Activated B cell treated with CpG ODN at 0.5 μM for 24 hours (primary cell): ENCODE measurements around the gene LIFR. TPM values are rescaled to one million over a fixed set of nuclear protein-coding genes. Genes with fewer than 3 reads are reported as not detected.

Experiments
- ATAC-seq: fragments of 200-7000 bp; cut with Tn5 transposase; one replicate; pipeline ENCODE4 v1.10.0; 2021; ENCODE audit warnings: low read depth, mild to moderate bottlenecking, moderate library complexity
- CTCF ChIA-PET: fragments of 350-600 bp; sonication (Branson Sonifier 250); formaldehyde crosslinking; loops from one replicate; lab custom pipeline; 2021; ENCODE audit warnings: antibody characterized with exemption; lab: Charles Lee
- POLR2A ChIA-PET: fragments of 350-600 bp; sonication (Branson Sonifier 250); formaldehyde crosslinking; loops from one replicate; lab custom pipeline; 2021; ENCODE audit warnings: antibody characterized with exemption; lab: Charles Lee
- DNase-seq: peaks from one replicate; pipeline ENCODE4 v3.0.0; 2022
- H3K27ac Mint-ChIP-seq: one replicate; pipeline ENCODE4 v1.8.0; 2020; ENCODE audit warnings: mixed read lengths
- H3K27me3 Mint-ChIP-seq: one replicate; pipeline ENCODE4 v1.8.0; 2021; ENCODE audit warnings: mixed read lengths
- H3K36me3 Mint-ChIP-seq: one replicate; pipeline ENCODE4 v1.8.0; 2021; ENCODE audit warnings: low read depth, mixed read lengths
- H3K4me1 Mint-ChIP-seq: one replicate; pipeline ENCODE4 v1.8.0; 2021; ENCODE audit warnings: mixed read lengths
- H3K4me3 Mint-ChIP-seq: one replicate; pipeline ENCODE4 v1.8.0; 2020; ENCODE audit warnings: mild to moderate bottlenecking, mixed read lengths
- H3K9me3 Mint-ChIP-seq: one replicate; pipeline ENCODE4 v1.8.0; 2020; ENCODE audit warnings: mixed read lengths
- intact Hi-C: fragments of 100-400 bp; cut with micrococcal nuclease; formaldehyde crosslinking; loops from one replicate; pipeline ENCODE4 v1.15.1; 2024
- total RNA-seq: library from RNA; stranded (reverse); gene quantifications from 2 replicates; pipeline ENCODE4 v1.2.3, GENCODE V29; 2022
- TF ChIP-seq, protein P1 (sequence below): fragments of 200-600 bp; IDR thresholded peaks from one replicate; pipeline ENCODE4 v1.8.0; 2022; ENCODE audit warnings: antibody characterized with exemption, mild to moderate bottlenecking

Gene LIFR
- total RNA-seq, 1 donor from 2014 or later = not detected

DNA sequence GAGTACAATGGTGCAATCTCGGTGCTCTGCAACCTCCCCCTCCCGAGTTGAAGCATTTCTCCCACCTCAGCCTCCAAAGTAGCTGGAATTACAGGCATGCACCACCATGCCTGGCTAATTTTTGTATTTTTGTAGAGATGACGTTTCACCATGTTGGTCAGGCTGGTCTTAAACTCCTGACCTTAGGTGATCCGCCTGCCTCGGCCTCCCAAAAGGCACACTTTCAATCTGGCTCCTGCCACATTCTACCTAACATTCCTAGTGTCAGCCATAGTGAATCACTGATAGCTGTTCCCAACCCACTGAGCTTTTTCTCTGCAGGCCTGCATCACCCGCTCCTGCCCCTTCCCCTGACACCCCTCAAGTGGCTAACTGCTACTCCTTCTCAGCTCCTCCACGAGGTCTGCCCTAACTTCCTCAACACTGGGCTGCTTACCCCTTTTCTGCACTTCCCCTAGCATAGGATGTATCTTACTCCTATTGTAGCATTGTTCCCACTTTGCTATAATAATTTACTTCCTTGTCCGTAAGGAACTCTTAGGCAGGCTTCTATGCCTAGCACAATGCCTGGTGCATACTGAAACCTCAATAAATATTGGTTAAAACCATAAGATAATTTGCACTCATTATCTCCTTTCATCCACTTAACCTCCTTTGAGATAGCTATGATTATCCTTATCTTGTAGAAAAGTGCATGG, 42.0 kb upstream of the LIFR start:
- intact Hi-C loops = no loop called here
- Mint-ChIP-seq H3K4me1 (no peaks in the 10 kb centered on the region), H3K9me3 (no peaks in the 10 kb centered on the region), H3K27ac (no peak overlapping the region), H3K4me3 (no peak overlapping the region), H3K36me3 (no peaks in the 10 kb centered on the region), H3K27me3 (peaks cover 9% of the 10 kb centered on the region)
- no peak for ATAC-seq
- DNase-seq = no peak
- CTCF ChIA-PET = no interaction called here
- TF ChIP-seq, protein P1, sequence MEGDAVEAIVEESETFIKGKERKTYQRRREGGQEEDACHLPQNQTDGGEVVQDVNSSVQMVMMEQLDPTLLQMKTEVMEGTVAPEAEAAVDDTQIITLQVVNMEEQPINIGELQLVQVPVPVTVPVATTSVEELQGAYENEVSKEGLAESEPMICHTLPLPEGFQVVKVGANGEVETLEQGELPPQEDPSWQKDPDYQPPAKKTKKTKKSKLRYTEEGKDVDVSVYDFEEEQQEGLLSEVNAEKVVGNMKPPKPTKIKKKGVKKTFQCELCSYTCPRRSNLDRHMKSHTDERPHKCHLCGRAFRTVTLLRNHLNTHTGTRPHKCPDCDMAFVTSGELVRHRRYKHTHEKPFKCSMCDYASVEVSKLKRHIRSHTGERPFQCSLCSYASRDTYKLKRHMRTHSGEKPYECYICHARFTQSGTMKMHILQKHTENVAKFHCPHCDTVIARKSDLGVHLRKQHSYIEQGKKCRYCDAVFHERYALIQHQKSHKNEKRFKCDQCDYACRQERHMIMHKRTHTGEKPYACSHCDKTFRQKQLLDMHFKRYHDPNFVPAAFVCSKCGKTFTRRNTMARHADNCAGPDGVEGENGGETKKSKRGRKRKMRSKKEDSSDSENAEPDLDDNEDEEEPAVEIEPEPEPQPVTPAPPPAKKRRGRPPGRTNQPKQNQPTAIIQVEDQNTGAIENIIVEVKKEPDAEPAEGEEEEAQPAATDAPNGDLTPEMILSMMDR = no peak
- POLR2A ChIA-PET = no interaction called here

DNA sequence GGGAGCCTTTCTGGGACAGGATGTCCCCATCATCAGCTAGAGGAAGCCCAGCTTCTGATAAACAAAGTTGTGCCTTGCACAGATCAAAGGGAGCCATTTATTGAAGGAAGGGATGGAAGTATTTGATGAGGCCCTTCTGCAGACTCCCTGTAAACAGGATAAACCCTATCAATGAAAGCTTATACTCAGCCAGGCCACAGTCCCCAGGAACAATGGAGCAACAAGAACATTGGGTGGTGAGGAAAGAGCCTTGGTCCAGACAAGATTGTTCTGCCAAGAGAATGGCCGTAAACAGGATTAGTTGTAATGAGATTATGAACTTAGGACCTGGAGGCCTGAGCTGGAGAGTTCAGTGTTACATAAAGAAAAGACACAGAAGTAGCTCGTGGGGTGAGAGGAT, 40.5 kb upstream of the LIFR start:
- CTCF ChIA-PET = no interaction called here
- H3K4me1 Mint-ChIP-seq = no peaks in the 10 kb centered on the region
- H3K36me3 Mint-ChIP-seq = no peaks in the 10 kb centered on the region
- no peak overlapping the region for H3K4me3 Mint-ChIP-seq
- no peaks in the 10 kb centered on the region for H3K9me3 Mint-ChIP-seq
- TF ChIP-seq, protein P1 = no peak
- intact Hi-C loops = no loop called here
- H3K27ac Mint-ChIP-seq = no peak overlapping the region
- DNase-seq (no peak), ATAC-seq (no peak)
- peaks cover 9% of the 10 kb centered on the region for H3K27me3 Mint-ChIP-seq
- POLR2A ChIA-PET = no interaction called here

DNA sequence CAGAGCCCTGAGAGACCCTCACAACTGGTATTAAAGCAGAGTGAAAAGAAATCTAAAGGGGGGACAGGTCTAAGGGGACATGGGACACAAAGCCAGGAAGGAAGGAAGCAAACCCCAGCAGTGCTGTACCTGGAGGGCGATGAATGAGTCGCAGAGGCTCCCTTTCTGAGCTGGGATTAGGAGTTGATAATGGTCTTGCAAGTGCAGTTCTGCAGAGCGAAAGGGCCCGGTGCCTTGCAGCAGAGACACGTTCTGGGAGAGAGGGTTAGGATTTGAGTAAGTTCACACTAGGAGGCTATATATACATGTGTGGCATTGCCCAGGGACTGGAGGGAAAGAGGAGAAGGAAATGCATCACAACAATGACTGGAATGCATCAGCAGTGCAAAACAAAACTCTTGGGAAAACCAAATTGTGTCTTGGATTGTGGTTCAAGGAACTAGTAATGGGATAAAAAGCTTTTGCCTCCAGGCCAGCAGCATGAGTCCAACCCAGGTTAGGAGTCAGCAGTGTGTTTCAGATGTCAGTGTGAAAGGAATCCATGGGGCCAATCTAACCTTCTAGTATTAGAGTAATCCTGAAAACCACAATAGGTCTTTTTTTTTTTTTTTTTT, 38.8 kb upstream of the LIFR start:
- no peaks in the 10 kb centered on the region for H3K36me3 Mint-ChIP-seq
- no peak overlapping the region for H3K27ac Mint-ChIP-seq
- H3K9me3 Mint-ChIP-seq = no peaks in the 10 kb centered on the region
- no peak overlapping the region for H3K4me3 Mint-ChIP-seq
- ATAC-seq (no peak), DNase-seq (no peak)
- ChIA-PET CTCF (no interaction called here), POLR2A (no interaction called here)
- H3K27me3 Mint-ChIP-seq = peaks cover 9% of the 10 kb centered on the region
- H3K4me1 Mint-ChIP-seq = no peaks in the 10 kb centered on the region
- intact Hi-C loops = no loop called here
- TF ChIP-seq, protein P1 = no peak

DNA sequence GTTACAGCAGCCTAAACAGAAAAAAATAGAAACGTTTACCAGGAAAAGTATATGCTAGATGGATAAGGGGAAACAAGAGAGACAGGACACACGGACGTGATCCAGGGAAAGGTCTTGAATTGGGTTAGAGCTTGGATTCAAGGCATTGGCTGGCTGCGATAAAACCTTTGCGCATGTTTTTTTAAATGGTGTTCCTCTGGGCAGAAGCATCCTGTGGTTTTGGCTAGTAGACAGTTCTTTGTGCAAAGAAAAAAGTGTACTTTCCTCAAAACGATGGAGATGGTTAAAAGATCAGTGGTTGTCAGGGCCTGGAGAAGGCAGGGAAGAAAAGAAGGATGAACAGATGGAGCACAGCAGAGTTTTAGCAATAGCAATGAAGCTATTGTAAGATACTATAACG, 37.5 kb upstream of the LIFR start:
- TF ChIP-seq, protein P1 = no peak
- Mint-ChIP-seq H3K27me3 (peaks cover 9% of the 10 kb centered on the region), H3K4me1 (no peaks in the 10 kb centered on the region), H3K4me3 (no peak overlapping the region), H3K27ac (no peak overlapping the region), H3K36me3 (no peaks in the 10 kb centered on the region), H3K9me3 (no peaks in the 10 kb centered on the region)
- CTCF ChIA-PET = no interaction called here
- POLR2A ChIA-PET = no interaction called here
- ATAC-seq (no peak), DNase-seq (no peak)
- intact Hi-C loops = no loop called here

DNA sequence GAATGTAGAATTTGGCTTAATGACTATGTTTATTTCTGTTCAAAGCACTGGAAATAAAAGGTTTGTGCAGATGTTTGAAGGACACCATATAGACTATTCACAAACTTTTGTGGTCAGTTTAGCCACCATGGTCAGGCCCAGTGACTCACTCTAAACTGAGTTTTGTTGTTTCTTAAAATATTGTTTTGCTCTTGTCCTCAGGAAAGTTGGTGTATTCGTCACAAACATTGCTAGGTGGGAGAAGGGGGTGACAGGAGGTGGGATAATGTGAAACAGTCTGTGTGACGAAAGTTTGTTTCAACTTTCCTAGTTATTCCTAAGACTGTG, 35.0 kb upstream of the LIFR start:
- no peak overlapping the region for H3K27ac Mint-ChIP-seq
- no peaks in the 10 kb centered on the region for H3K9me3 Mint-ChIP-seq
- TF ChIP-seq, protein P1 = no peak
- no peak overlapping the region for H3K4me3 Mint-ChIP-seq
- no peak for ATAC-seq
- no peak for DNase-seq
- ChIA-PET POLR2A (no interaction called here), CTCF (no interaction called here)
- intact Hi-C loops = no loop called here
- H3K4me1 Mint-ChIP-seq = no peaks in the 10 kb centered on the region
- peaks cover 5% of the 10 kb centered on the region for H3K27me3 Mint-ChIP-seq
- H3K36me3 Mint-ChIP-seq = no peaks in the 10 kb centered on the region
